GM19397 (cell line): ENCODE measurements around the gene KPNA3.
A peak's percentile ranks its signal among the peaks of the same experiment; 100 is the strongest.
"Not testable (repeated sequence)": the region's sequence is repeated elsewhere in the genome, so short reads cannot be mapped to it uniquely, and the experiment has no call there.

Experiments used
- ATAC-seq: cut with Tn5 transposase; IDR thresholded peaks from one replicate; pipeline ENCODE4 v1.9.1; 2021; ENCODE audit warnings: mild to moderate bottlenecking, moderate library complexity; ENCODE audit not compliant: unreplicated experiment

KPNA3 gene

DNA sequence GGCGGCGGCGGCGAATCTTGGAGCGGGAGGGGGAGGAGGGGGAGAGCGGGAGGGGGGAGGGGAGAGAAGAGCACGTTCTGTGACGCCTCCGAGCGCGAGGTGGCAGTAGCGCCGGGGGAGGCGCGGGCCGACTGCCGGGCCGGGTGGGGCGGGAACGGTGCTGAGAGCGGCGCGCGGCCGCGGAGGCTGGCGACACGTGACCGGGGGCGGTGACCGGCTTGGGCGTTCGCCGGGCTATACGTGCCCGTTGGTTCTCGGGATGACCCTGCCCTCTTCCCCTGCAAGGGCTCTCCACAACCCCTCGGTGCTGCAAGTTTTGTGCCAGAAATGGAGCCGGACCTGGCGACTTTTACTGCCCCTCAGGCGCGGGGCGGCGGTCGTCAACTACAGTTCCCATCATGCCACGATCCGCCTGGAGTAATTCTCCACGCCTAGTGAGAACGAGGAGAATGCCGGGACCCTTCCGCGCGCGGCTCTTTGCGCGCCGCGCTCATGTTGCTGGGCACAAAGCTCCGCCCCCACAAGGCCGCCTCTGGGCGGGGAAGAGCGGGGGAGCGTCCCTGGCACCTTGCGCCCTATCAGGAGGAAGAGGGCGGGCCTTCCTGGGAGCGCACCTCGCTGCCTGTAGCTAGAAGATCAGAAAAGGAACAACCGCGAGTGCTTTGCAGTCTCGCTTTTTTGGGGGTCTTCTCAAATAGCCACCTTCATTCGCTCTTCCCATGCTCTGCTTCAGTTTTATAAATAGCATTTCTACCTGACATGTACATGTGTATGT is at the start of gene KPNA3:
Gene KPNA3, minus strand, starts transcription at position 133 of the 775 bp plus-strand sequence. CDS start 176 bp downstream, outside the sequence.
- peak; percentile 87 for ATAC-seq

DNA sequence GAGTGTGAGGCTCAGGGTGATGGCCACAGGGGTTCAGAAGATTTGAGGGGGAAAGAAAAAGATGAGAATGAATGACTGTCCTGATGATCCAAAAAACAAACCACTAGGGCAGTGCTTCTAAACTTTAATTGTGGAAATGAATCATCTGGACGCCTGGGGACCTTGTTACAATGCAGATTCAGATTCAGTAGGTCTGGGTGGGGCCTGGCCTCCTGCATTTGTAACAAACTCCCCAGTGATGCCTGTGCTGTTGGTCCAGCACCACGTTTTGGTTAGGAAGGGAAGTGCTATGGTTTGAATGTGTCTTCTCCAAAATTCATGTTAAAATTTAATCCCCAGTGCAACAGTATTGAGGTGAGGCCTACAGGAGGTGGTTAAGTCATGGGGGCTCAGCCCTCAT is 49.5 kb upstream of the KPNA3 start:
- no peak for ATAC-seq

DNA sequence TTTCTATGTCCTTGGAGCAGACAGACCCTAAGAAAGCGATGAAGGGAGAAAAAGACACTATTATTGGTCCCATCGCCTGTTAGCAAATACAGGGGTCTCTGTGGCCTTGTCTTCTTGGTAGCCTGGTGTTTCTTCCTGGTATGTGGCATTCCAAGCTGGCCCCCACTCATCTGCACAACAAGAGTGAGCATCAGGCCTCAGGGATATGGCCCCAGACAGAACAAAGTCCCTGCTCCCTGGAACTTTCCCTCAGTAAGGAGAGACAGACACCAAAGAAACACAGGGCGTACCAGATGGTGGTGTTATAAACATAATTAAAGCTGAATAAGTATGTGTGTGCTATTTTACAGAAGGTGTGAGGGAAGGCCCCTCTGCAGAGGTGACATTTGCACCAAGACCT is 48.2 kb upstream of the KPNA3 start:
- no peak for ATAC-seq

DNA sequence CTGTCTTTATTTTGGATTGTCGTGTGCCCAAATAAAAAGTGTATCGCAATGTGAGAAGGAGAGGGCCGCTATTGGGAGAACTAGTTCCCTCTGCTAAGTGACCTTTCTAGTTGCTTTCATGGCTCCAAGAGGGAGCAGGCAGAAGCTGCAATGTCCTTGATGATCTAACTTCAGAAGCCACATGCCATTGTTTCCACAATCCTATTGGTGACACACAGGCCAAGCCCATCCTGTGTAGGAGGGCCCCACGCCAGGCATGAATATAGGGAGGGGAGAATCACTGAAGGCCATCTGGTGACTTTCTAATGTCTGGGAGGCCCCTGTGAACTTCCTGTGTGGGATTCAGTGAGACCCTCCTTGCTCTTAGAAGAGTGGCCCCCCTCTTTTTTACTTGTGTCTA is 47.8 kb upstream of the KPNA3 start:
- ATAC-seq: no peak

DNA sequence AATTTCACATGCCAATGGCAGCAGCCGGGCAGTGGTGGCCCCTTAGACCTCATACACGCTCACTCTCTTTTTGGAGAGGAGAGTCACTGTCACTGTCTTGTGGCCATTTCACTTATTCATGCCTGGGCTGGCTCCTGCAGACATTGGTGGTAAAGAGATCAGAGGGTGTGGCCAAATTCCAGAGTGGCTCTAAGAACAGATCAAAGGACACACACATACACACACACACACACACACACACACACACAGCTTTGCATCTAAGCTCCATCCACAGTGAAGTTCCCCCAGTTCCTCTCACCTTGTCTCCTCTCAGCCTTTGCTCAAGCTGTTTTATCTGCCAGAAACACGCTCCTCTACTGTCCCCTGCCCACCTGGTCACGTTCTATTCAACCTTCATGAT is 46.5 kb upstream of the KPNA3 start:
- no peak for ATAC-seq

DNA sequence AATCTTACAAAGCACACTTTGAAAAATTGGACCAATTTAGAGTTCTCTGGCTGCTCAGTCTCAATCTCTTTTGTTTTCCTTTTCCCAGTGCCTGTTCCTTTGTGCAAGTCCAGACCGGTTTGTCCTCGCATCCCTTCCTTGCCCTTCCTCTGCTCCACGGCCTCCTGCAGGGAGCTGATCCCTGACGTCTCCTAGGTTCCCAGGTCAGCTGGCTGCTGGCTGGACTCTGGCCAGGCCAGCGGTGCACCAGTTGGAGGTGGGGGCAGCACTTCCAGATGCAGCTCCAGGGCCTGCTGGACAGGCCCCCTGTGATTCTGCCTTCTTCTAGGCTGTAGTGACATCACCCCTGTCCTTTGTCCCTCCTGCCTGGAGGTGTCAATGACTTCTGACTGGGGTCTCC is 44.0 kb upstream of the KPNA3 start:
- no peak for ATAC-seq

DNA sequence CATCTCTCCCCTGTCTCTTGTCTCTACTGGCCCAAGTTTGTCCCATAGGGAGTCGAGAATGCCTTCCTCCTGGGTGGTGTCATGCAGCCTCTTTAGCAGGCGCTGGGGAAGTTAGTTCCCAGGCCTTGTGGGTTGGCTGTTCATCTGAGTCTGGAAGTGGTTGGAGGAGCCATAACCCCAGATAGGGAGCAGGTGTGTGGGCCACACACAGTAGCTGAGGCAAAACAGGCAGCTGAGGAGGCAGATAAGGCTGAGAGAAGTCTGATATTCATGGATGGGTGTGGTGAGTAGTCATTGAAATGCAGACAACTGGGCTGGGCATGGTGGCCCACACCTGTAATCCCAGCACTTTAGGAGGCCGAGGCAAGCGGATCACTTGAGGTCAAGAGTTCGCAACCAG is 40.9 kb upstream of the KPNA3 start:
- ATAC-seq: no peak

DNA sequence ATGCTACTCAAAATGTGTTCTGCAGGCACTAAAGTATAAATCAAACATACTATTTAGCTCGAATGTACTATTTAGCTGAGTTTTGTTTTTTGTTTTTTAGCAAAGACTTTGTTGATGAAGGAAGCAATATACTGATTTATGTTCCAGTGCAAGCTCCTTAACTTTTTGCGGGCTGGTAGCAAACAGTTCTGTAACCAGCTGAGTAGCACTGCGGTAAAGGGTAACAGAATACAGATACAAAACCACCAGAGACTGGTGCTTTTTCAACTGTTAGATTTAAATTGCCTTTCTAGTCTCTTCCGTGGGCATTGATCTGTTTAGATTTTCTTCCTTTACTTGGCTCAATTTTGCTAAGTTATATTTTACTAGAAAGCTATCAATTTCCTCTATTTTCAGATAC is 39.0 kb upstream of the KPNA3 start:
- no peak for ATAC-seq

- no peak for ATAC-seq
Measured at GRCh38 chr13:49830721-49831120, 38.2 kb upstream of the KPNA3 start.

GRCh38 chr13:49829715-49830114 is 37.2 kb upstream of the KPNA3 start:
- no peak for ATAC-seq

- ATAC-seq: no peak
Measured at GRCh38 chr13:49828453-49828852, 36.0 kb upstream of the KPNA3 start.

- no peak for ATAC-seq
Measured at GRCh38 chr13:49827891-49828290, 35.4 kb upstream of the KPNA3 start.

- no peak for ATAC-seq
Measured at GRCh38 chr13:49827336-49827735, 34.9 kb upstream of the KPNA3 start.

GRCh38 chr13:49821216-49822009 is 28.9 kb upstream of the KPNA3 start:
- no peak for ATAC-seq

- no peak for ATAC-seq
Measured at GRCh38 chr13:49820591-49821215, 28.2 kb upstream of the KPNA3 start.

DNA sequence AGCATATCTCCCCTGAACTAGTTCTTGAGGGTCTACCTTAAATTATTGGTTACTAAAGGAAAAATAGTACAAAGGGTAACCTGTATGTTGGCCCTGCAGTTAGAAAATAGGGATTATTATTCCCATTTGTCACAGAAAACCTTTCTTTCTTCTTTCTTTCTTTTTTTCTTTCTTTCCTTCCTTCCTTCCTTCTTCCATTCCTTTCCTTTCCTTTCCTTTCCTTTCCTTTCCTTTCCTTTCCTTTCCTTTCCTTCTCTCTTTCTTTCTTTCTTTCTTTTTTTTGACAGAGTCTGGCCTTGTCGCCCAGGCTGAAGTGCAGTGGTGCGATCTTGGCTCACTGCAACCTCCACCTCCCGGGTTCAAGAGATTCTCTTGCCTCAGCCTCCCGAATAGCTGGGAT is 23.6 kb upstream of the KPNA3 start:
- not testable (repeated sequence) for ATAC-seq

GRCh38 chr13:49814551-49815270 is 22.2 kb upstream of the KPNA3 start:
- ATAC-seq: no peak

GRCh38 chr13:49812812-49813211 is 20.3 kb upstream of the KPNA3 start:
- ATAC-seq: no peak

DNA sequence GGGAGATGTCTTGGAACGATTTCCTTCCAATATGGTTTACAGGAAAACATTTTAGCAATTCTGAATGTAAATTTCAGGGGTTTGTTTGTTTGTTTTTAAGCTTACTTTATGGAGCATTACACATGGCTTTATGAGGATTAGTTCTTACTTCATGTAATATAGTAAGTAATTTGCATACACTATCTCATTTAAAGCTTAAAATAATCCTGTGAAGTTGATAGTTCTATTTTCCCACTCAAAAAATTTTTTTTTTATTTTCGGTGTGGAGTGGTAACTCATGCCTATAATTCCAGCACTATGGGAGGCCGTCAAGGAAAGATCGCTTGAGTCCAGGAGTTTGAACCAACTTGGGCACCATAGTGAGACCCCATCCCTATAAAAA is 19.0 kb upstream of the KPNA3 start:
- ATAC-seq: no peak

- ATAC-seq: no peak
Measured at GRCh38 chr13:49810567-49811526, 18.4 kb upstream of the KPNA3 start.
